ENCODE results near the gene EPHA3. TPM values are rescaled to one million over a fixed set of nuclear protein-coding genes. Genes with fewer than 3 reads are reported as not detected.

EPHA3 gene
- total and polyA plus RNA-seq, 4 donors, result 0.18 to 11.7 (median 1.5) TPM

- Histone ChIP-seq H3K36me3 (ENCODE audit: control insufficient read depth in 4 of 4, insufficient read depth in 4 of 4, low read length in 4 of 4) (no peaks in the 10 kb centered on the region), H3K27ac (ENCODE audit: low read depth in 1 of 2, low read length in 1 of 2) (no peak overlapping the region), H3K4me1 (ENCODE audit: control insufficient read depth in 5 of 5, insufficient read depth in 5 of 5, low read length in 5 of 5) (peaks cover 0 to 4% (median 0%) of the 10 kb centered on the region in 5 donors), H3K4me3 (no peak overlapping the region), H3K9me3 (ENCODE audit: control insufficient read depth in 4 of 4, insufficient read depth in 3 of 4, low read length in 3 of 4) (no peaks in the 10 kb centered on the region), H3K27me3 (ENCODE audit: control insufficient read depth in 3 of 3, insufficient read depth in 3 of 3, low read length in 2 of 3) (peaks cover 0 to 4% (median 0%) of the 10 kb centered on the region in 3 donors), H3K9ac (ENCODE audit: insufficient read depth in 1 of 2, low read length in 2 of 2) (no peak overlapping the region)
- ATAC-seq (ENCODE audit: insufficient read depth, low FRiP score), result no peak
- DNase-seq, result no peak
- WGBS, 2 donors, result 91 to 93% methylated on average over 1 of the region's 1 CpG
- no peak for TF ChIP-seq CTCF (IDR thresholded peaks at IDR 0.05; ENCODE audit: control extremely low read depth, extremely low read depth)
Observed at GRCh38 chr3:89101921-89102320, 5.5 kb upstream of the EPHA3 start.

- H3K36me3 ChIP-seq (ENCODE audit: control insufficient read depth in 4 of 4, insufficient read depth in 4 of 4, low read length in 4 of 4), result no peaks in the 10 kb centered on the region
- H3K27ac ChIP-seq (ENCODE audit: low read depth in 1 of 2, low read length in 1 of 2), result peak overlapping the region in 1 of 2 donors; percentile 29
- H3K9ac ChIP-seq (ENCODE audit: insufficient read depth in 1 of 2, low read length in 2 of 2), result no peak overlapping the region
- no peak for TF ChIP-seq CTCF (IDR thresholded peaks at IDR 0.05; ENCODE audit: control extremely low read depth, extremely low read depth)
- 39 to 60% methylated on average over 3 of the region's 3 CpGs for WGBS, 2 donors
- H3K9me3 ChIP-seq (ENCODE audit: control insufficient read depth in 4 of 4, insufficient read depth in 3 of 4, low read length in 3 of 4), result no peaks in the 10 kb centered on the region
- DNase-seq (peak in 1 of 3 donors; percentile 9), ATAC-seq (ENCODE audit: insufficient read depth, low FRiP score) (no peak)
- no peak overlapping the region for H3K4me3 ChIP-seq
- H3K4me1 ChIP-seq (ENCODE audit: control insufficient read depth in 5 of 5, insufficient read depth in 5 of 5, low read length in 5 of 5), result peaks cover 0 to 13% (median 0%) of the 10 kb centered on the region in 5 donors
- peaks cover 0 to 14% (median 4%) of the 10 kb centered on the region in 3 donors for H3K27me3 ChIP-seq (ENCODE audit: control insufficient read depth in 3 of 3, insufficient read depth in 3 of 3, low read length in 2 of 3)
Observed at GRCh38 chr3:89104499-89104898, 2.9 kb upstream of the EPHA3 start.

GRCh38 chr3:89105503-89105902, 1.9 kb upstream of the EPHA3 start:
- no peak for TF ChIP-seq CTCF (IDR thresholded peaks at IDR 0.05; ENCODE audit: control extremely low read depth, extremely low read depth)
- Histone ChIP-seq H3K36me3 (ENCODE audit: control insufficient read depth in 4 of 4, insufficient read depth in 4 of 4, low read length in 4 of 4) (no peaks in the 10 kb centered on the region), H3K9ac (ENCODE audit: insufficient read depth in 1 of 2, low read length in 2 of 2) (no peak overlapping the region), H3K4me1 (ENCODE audit: control insufficient read depth in 5 of 5, insufficient read depth in 5 of 5, low read length in 5 of 5) (peaks cover 0 to 13% (median 0%) of the 10 kb centered on the region in 5 donors), H3K27me3 (ENCODE audit: control insufficient read depth in 3 of 3, insufficient read depth in 3 of 3, low read length in 2 of 3) (peaks cover 0 to 17% (median 4%) of the 10 kb centered on the region in 3 donors), H3K9me3 (ENCODE audit: control insufficient read depth in 4 of 4, insufficient read depth in 3 of 4, low read length in 3 of 4) (no peaks in the 10 kb centered on the region), H3K27ac (ENCODE audit: low read depth in 1 of 2, low read length in 1 of 2) (no peak overlapping the region), H3K4me3 (no peak overlapping the region)
- DNase-seq (peak in 1 of 3 donors; percentile 3), ATAC-seq (ENCODE audit: insufficient read depth, low FRiP score) (no peak)
- WGBS, 2 donors, result 90 to 94% methylated on average over 1 of the region's 1 CpG

- Histone ChIP-seq H3K27ac (ENCODE audit: low read depth in 1 of 2, low read length in 1 of 2) (no peak overlapping the region), H3K9ac (ENCODE audit: insufficient read depth in 1 of 2, low read length in 2 of 2) (peak overlapping the region in 1 of 2 donors; percentile 69), H3K27me3 (ENCODE audit: control insufficient read depth in 3 of 3, insufficient read depth in 3 of 3, low read length in 2 of 3) (peaks cover 0 to 17% (median 4%) of the 10 kb centered on the region in 3 donors), H3K36me3 (ENCODE audit: control insufficient read depth in 4 of 4, insufficient read depth in 4 of 4, low read length in 4 of 4) (no peaks in the 10 kb centered on the region), H3K4me3 (no peak overlapping the region), H3K4me1 (ENCODE audit: control insufficient read depth in 5 of 5, insufficient read depth in 5 of 5, low read length in 5 of 5) (peaks cover 0 to 13% (median 0%) of the 10 kb centered on the region in 5 donors), H3K9me3 (ENCODE audit: control insufficient read depth in 4 of 4, insufficient read depth in 3 of 4, low read length in 3 of 4) (no peaks in the 10 kb centered on the region)
- DNase-seq, result no peak
- no peak for ATAC-seq (ENCODE audit: insufficient read depth, low FRiP score)
- 29 to 42% methylated on average over 5 of the region's 5 CpGs for WGBS, 2 donors
- no peak for TF ChIP-seq CTCF (IDR thresholded peaks at IDR 0.05; ENCODE audit: control extremely low read depth, extremely low read depth)
Observed at GRCh38 chr3:89108291-89108550, 800 bp downstream of the EPHA3 start.

Data from lung (tissue), 12 donors.